A549 (cell line): ENCODE measurements around the gene CD63. TPM values are rescaled to one million over a fixed set of nuclear protein-coding genes. Genes with fewer than 3 reads are reported as not detected.
A peak's percentile ranks its signal among the peaks of the same experiment; 100 is the strongest.

Source experiments
- ATAC-seq, 2 experiments: fragments of 200-7000 bp in 1 of 2; fragments of >200 bp in 1 of 2; cut with Nextera tagmentation in 1 of 2; cut with Tn5 transposase in 1 of 2; 3 replicates each; pipeline versions ENCODE4 v1.8.0 to v1.9.1; 2018 to 2020; ENCODE audit warnings: mild to moderate bottlenecking in 1 of 2, moderate library complexity in 1 of 2
- CTCF ChIA-PET: fragments of 300-600 bp; sonication (Branson Sonifier 250); formaldehyde crosslinking; extraction: SDS; loops from one replicate; lab custom pipeline; 2021; ENCODE audit warnings: antibody characterized with exemption, inconsistent platforms; lab: Yijun Ruan, JAX
- POLR2A ChIA-PET: fragments of 350-600 bp; formaldehyde crosslinking; extraction: SDS; loops from one replicate; lab custom pipeline; 2021; ENCODE audit warnings: antibody characterized with exemption, inconsistent platforms; lab: Yijun Ruan, JAX
- DNase-seq, 2 experiments: peaks; one replicate each; pipeline versions ENCODE4 v3.0.0 to v3.0.0-alpha.2; 2011 to 2016; ENCODE audit warnings: low read depth in 1 of 2, low spot score in 1 of 2
- FAIRE-seq: peaks from 2 replicates; lab custom pipeline; 2011; peaks lifted over from hg19 to GRCh38; lab: Jason Lieb, UNC
- H3K27ac ChIP-seq, 2 experiments: fragments of >200 bp; sonication (Bioruptor Twin); formaldehyde crosslinking; 3 replicates each; pipeline ENCODE4 v1.5.1; 2016 to 2017
- H3K4me1 ChIP-seq: fragments of >200 bp; sonication (Bioruptor Twin); formaldehyde crosslinking; 3 replicates; pipeline ENCODE4 v1.6.1; 2016
- H3K4me2 ChIP-seq: fragments of >200 bp; sonication (Bioruptor Twin); formaldehyde crosslinking; 3 replicates; pipeline ENCODE4 v1.6.1; 2016
- H3K4me3 ChIP-seq: fragments of >200 bp; sonication (Bioruptor Twin); formaldehyde crosslinking; 3 replicates; pipeline ENCODE4 v1.5.1; 2016
- H3K9me3 ChIP-seq: fragments of >200 bp; sonication (Bioruptor Twin); formaldehyde crosslinking; 3 replicates; pipeline ENCODE4 v1.6.1; 2016
- BHLHE40 ChIP-seq: IDR thresholded peaks from 2 replicates; pipeline ENCODE4 v1.6.1; 2012; ENCODE audit warnings: low read depth, low read length, inconsistent platforms
- CBX2 ChIP-seq: fragments of 200-600 bp; sonication (generic); IDR thresholded peaks from 2 replicates; pipeline ENCODE4 v1.6.1; 2016; ENCODE audit warnings: low read depth, mild to moderate bottlenecking, borderline replicate concordance
- CTCF ChIP-seq: fragments of >200 bp; sonication (Bioruptor Twin); formaldehyde crosslinking; IDR thresholded peaks from 3 replicates; pipeline ENCODE4 v1.5.1; 2016
- ELK1 ChIP-seq: fragments of 150-350 bp; IDR thresholded peaks from 2 replicates; pipeline ENCODE4 v1.6.1; 2014; ENCODE audit warnings: low read depth, mild to moderate bottlenecking, low read length
- GATA3 ChIP-seq: IDR thresholded peaks from 2 replicates; pipeline ENCODE4 v1.6.1; 2012; ENCODE audit warnings: borderline replicate concordance
- HMGXB4 ChIP-seq: fragments of 250-450 bp; sonication (Bioruptor Pico); IDR thresholded peaks from 2 replicates; pipeline ENCODE4 v1.5.0; 2021; ENCODE audit warnings: mild to moderate bottlenecking, moderate library complexity, borderline replicate concordance
- HOXB13 ChIP-seq: fragments of 250-450 bp; sonication (Bioruptor Pico); IDR thresholded peaks from 2 replicates; pipeline ENCODE4 v1.5.0; 2020; ENCODE audit warnings: low read depth, mild to moderate bottlenecking, moderate library complexity
- KDM5A ChIP-seq: fragments of 200-600 bp; sonication (generic); IDR thresholded peaks from 2 replicates; pipeline ENCODE4 v1.6.1; 2016; ENCODE audit warnings: antibody characterized with exemption, mild to moderate bottlenecking
- MYC ChIP-seq: IDR thresholded peaks from 2 replicates; pipeline ENCODE4 v1.6.1; 2012; ENCODE audit warnings: mild to moderate bottlenecking, inconsistent platforms, low read length, improper control_type of control experiment, borderline replicate concordance
- TP53 ChIP-seq: fragments of 250-450 bp; sonication (Bioruptor Pico); IDR thresholded peaks from 2 replicates; pipeline ENCODE4 v1.5.0; 2021; ENCODE audit warnings: mild to moderate bottlenecking, moderate library complexity
- ZFP36 ChIP-seq: fragments of 450-650 bp; IDR thresholded peaks from 2 replicates; pipeline ENCODE4 v1.6.1; 2014; ENCODE audit warnings: borderline replicate concordance; ENCODE audit not compliant: partially characterized antibody
- WGBS: methylation state at CpG from one replicate; pipeline ENCODE4 v1.1.6; 2017; ENCODE audit errors: missing lambda C conversion rate; 5-methylcytosine and 5-hydroxymethylcytosine counted together
- polyA plus RNA-seq, 4 experiments: library from polyadenylated mRNA; depleted of rRNA in 3 of 4; stranded (reverse); fragments of >200 nt; fragmentation: RNase III in 1 of 4; extraction: RNeasy Plus Mini Kit Qiagen cat#74134 plus additional on column Dnase treatment in 1 of 4; gene quantifications; 2 replicates in 3 of 4; 3 replicates in 1 of 4; pipeline ENCODE4 v1.2.3, GENCODE V29; 2011 to 2017

The CD63 gene
- polyA plus RNA-seq, 2 of the 4 experiments (the other 2 are of a cell fraction), result 530 to 724 TPM

GRCh38 chr12:55719371-55719770, 9.4 kb downstream of the CD63 start:
- Histone ChIP-seq H3K27ac (peak overlapping the region in 1 of 2 experiments; percentile 67; a peak in 3 of 6 replicates), H3K4me1 (peaks cover 54% of the 10 kb centered on the region), H3K4me2 (peak overlapping the region; percentile 35; the same call in 2 of the 3 replicates), H3K4me3 (no peak overlapping the region), H3K9me3 (no peaks in the 10 kb centered on the region)
- 93% methylated on average over 7 of the region's 7 CpGs for WGBS
- ATAC-seq, result no peak
- FAIRE-seq, result no peak
- ChIA-PET CTCF (interaction anchor here (1.2 to 12.3 kb wide), 10 partner anchors 10 to 531 kb away, joined by 4 to 139 read pairs (median 14); partner anchors contain the start of genes CD63 and GDF11), POLR2A (no interaction called here)
- no peak for TF ChIP-seq BHLHE40
- no peak for DNase-seq

DNA sequence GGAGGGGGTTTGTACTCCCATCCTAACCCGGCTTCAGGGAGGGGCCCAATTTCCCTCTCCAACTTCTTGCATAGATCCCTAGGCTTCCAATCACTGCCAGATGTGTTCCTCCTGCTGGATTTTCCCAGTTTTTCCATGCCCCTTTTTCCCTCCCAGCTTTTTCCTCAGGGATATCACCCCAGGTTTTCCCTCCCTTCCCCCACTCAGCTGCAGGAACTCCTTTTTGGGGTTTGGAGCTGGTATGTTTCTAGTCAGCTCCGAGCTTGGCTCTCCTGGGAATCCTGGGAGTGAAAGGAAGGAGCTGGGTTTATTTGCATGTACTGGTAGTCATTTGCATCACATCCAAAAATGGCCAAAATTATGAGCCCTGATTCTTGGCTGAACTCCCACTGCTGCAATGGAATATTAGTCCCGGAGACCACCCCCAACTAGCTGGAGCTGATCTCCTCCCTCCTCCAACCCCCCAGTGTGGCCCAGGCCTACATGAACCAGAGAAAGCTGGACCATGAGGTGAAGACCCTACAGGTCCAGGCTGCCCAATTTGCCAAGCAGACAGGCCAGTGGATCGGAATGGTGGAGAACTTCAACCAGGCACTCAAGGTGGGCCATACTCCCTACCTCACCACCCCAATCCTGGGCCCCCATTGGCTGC, 10.1 kb downstream of the CD63 start:
- 81% methylated on average over 4 of the region's 4 CpGs for WGBS
- no peak overlapping the region for H3K4me3 ChIP-seq
- peaks cover 51% of the 10 kb centered on the region for H3K4me1 ChIP-seq
- ChIA-PET CTCF (interaction anchor here (1.2 to 12.3 kb wide), 6 partner anchors 11 to 224 kb away, joined by 4 to 139 read pairs (median 32); partner anchors contain the start of genes CD63, GDF11 and ITGA7), POLR2A (interaction anchor here (0.9 kb wide), 1 partner anchor 37 kb away, joined by 3 read pairs; a partner anchor contains a TSS)
- no peak overlapping the region for H3K27ac ChIP-seq
- ATAC-seq, result no peak
- no peaks in the 10 kb centered on the region for H3K9me3 ChIP-seq
- no peak for FAIRE-seq
- no peak for TF ChIP-seq ZFP36
- TF ChIP-seq MYC, result no peak
- no peak for TF ChIP-seq GATA3
- no peak for TF ChIP-seq HMGXB4 (CRISPR knock-in tag)
- no peak for TF ChIP-seq CTCF
- no peak for TF ChIP-seq CBX2
- TF ChIP-seq KDM5A, result no peak
- no peak for TF ChIP-seq TP53 (CRISPR knock-in tag)
- no peak overlapping the region for H3K4me2 ChIP-seq
- DNase-seq, result no peak

DNA sequence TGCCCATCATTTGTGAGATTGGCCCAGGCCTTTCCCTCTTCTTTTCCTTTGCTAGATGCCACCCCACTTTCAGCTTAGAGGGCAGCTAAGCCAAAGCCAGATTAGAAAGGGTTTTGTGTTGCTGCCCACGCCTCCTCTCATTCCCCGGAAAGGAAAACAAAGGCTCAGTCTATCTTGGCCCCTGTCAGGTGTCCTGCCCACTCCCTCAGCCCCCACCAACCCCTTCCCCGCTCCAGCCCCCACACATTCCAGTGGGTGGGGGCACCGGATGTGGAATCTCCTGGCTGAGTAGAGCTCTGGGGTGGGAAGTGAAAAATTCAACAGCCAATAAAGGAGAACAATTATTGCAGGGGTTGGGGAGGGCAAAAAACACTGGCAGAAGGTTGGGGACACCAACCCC, 10.8 kb downstream of the CD63 start:
- DNase-seq (no peak), FAIRE-seq (no peak)

More for the DNA sequence above, 10.8 kb downstream of the CD63 start:
- ChIA-PET POLR2A (interaction anchor here (0.9 to 1.0 kb wide), 2 partner anchors 11 to 37 kb away, joined by 3 read pairs; partner anchors contain the start of gene CD63), CTCF (interaction anchor here (3.9 to 12.3 kb wide), 4 partner anchors 12 to 61 kb away, joined by 20 to 139 read pairs (median 51); partner anchors contain the start of genes GDF11 and ITGA7)
- no peak for TF ChIP-seq KDM5A
- TF ChIP-seq ELK1, result no peak
- no peak for TF ChIP-seq HOXB13
- Histone ChIP-seq H3K27ac (no peak overlapping the region), H3K9me3 (no peaks in the 10 kb centered on the region), H3K4me3 (no peak overlapping the region), H3K4me1 (peaks cover 54% of the 10 kb centered on the region), H3K4me2 (peak overlapping the region; percentile 93; the same call in 2 of the 3 replicates)
- 85% methylated on average over 4 of the region's 4 CpGs for WGBS
- ATAC-seq, result no peak
